GM15510 (cell line): ENCODE results near the gene HEXIM1.

Source experiments
- POLR2A ChIP-seq: IDR thresholded peaks from 3 replicates; pipeline ENCODE4 v1.6.1; 2011; ENCODE audit warnings: borderline replicate concordance; ENCODE audit not compliant: insufficient read length; ENCODE audit errors: extremely low read depth

HEXIM1 gene

DNA sequence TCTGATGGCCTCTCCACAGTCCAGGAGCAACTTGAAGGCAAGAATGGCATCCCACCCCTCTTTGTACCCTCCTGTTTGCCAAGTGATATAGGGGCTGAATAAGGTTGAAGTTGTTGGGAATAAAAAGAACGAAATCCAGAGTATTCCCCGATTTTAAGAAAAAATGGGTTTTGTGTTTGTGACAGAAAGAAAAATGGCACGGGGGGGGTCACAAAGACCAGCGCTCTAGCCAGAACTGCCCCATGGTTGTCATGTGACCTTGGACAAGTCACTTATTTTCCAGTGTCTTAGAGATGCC lies 1.7 kb upstream of the HEXIM1 start:
- no peak for TF ChIP-seq POLR2A

DNA sequence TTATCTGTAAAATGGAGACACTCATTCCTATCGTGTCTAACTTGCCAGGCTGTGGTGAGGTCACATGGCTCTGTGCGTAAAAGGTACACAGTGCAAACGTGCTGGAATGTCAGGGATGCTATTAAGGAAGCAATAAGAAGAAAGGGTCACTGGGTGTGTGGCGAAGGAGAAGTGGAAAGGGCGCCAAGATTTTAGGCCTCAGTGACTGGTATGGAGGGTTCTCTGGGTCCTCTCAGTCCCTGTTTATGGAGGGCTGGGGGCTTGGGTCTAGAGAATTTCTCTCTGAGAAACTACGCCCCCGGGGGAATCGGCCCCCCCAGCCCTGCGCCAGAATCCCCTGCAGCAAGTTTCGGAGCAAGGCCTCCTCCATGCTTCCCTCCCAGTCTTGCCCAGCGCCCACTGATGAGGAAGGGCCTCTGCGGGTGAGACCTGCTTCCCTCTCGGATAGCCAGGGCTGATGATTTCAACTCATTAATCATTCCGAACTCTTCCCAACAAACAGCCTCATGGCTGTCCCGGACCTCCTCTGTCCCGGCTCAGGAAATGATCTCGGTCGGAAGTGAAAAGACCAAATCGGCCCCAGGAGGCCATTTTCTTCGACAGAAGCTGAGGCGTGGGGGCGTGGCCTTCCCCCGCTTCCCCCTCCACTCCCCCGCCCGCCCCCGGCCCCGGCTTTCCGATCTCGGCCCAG lies 1.2 kb upstream of the HEXIM1 start:
- peak; percentile 55 for TF ChIP-seq POLR2A

- peak; percentile 40 for TF ChIP-seq POLR2A
Measured at GRCh38 chr17:45147581-45148182, 593 bp upstream of the HEXIM1 start.

- no peak for TF ChIP-seq POLR2A
Measured at GRCh38 chr17:45149037-45149668, 878 bp downstream of the HEXIM1 start.

DNA sequence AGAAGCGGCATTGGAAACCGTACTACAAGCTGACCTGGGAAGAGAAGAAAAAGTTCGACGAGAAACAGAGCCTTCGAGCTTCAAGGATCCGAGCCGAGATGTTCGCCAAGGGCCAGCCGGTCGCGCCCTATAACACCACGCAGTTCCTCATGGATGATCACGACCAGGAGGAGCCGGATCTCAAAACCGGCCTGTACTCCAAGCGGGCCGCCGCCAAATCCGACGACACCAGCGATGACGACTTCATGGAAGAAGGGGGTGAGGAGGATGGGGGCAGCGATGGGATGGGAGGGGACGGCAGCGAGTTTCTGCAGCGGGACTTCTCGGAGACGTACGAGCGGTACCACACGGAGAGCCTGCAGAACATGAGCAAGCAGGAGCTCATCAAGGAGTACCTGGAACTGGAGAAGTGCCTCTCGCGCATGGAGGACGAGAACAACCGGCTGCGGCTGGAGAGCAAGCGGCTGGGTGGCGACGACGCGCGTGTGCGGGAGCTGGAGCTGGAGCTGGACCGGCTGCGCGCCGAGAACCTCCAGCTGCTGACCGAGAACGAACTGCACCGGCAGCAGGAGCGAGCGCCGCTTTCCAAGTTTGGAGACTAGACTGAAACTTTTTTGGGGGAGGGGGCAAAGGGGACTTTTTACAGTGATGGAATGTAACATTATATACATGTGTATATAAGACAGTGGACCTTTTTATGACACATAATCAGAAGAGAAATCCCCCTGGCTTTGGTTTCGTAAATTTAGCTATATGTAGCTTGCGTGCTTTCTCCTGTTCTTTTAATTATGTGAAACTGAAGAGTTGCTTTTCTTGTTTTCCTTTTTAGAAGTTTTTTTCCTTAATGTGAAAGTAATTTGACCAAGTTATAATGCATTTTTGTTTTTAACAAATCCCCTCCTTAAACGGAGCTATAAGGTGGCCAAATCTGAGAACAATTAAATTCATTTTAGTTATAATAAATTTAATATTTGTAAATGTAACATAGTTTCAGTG lies 1.7 kb downstream of the HEXIM1 start:
- TF ChIP-seq POLR2A = no peak

DNA sequence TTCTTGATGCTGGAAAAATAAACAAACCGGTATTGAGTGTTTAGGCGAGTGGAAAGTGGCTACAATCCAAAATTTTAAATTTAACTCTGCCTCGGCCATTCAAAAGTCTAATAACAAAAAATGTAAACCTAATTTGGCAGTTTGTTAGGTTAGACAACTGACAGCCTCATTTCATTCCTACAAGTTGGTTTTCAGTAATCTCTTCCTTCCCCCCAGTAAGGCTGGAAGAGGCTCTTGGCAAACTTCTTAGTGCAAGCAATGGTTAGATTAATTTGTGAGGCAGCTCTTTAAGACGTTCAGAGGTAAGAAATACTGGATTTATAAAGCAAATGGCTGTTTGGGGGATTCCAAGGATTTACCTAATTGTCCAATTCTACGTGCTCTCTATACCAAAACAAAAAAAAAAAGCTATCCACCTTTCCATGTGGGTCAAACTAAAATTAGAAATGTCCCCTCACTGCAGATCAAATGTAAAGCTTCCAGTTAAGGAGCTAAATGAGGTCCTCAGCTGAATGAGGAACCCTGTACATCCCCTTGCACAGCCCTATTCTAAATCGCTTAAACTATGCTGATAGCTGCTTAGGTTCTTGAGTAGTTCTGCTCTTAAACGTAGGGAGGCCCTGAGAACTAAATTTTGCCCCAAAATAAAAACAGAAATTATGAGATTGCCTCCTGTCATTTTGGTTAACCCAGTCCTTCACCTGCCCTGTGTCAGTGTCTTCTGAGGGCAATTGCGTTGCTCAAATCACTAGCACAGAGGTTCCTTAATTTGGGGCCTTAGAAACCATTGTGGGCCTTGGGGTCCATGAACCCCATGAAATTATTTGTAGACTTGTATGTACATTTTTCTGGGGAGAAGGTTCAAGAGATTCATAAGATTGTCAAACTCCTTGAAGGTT lies 2.9 kb downstream of the HEXIM1 start:
- TF ChIP-seq POLR2A = no peak

GRCh38 chr17:45155029-45155428 lies 6.8 kb downstream of the HEXIM1 start:
- TF ChIP-seq POLR2A = no peak

DNA sequence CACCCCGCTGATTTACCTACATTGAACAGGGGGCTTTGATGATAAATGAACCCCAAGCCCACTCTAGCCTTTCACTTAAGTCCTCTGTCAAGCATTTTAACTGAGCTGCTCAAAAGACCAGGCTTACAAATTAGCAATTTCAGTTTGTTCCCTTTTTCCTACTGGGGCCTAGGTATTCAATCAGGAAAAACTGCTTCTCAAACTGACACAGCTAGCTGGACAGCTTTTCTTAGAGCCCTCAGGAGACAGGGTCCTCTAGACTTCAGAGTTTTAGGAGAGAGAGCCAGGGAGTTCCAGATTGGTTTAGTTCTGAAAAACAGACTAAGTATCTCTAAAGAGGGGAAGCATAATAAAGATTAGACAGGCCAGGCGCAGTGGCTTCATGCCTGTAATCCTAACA lies 7.2 kb downstream of the HEXIM1 start:
- no peak for TF ChIP-seq POLR2A

- no peak for TF ChIP-seq POLR2A
Measured at GRCh38 chr17:45156242-45156641, 8.0 kb downstream of the HEXIM1 start.

- no peak for TF ChIP-seq POLR2A
Measured at GRCh38 chr17:45160447-45161287, 12.4 kb downstream of the HEXIM1 start.

- peak; percentile 82 for TF ChIP-seq POLR2A
Measured at GRCh38 chr17:45161288-45162024, 13.2 kb downstream of the HEXIM1 start, which contains the start of gene HEXIM2. Gene HEXIM2 (plus strand): TSS chr17:45161875. CDS start chr17:45162794, 919 bp downstream.

GRCh38 chr17:45162025-45162687 lies 13.9 kb downstream of the HEXIM1 start:
- no peak for TF ChIP-seq POLR2A
